GM12891 (cell line): ENCODE measurements around the gene SMAD6.

Experiments
- POLR2A ChIP-seq: IDR thresholded peaks from 2 replicates; pipeline ENCODE4 v1.6.1; 2011; ENCODE audit warnings: low read depth, low read length, control low read depth
- POLR2AphosphoS5 ChIP-seq: IDR thresholded peaks from 2 replicates; pipeline ENCODE4 v1.6.1; 2011; ENCODE audit warnings: low read depth, low read length, control low read depth
- TAF1 ChIP-seq: IDR thresholded peaks from 2 replicates; pipeline ENCODE4 v1.6.1; 2011; ENCODE audit warnings: low read depth, low read length, control low read depth

DNA sequence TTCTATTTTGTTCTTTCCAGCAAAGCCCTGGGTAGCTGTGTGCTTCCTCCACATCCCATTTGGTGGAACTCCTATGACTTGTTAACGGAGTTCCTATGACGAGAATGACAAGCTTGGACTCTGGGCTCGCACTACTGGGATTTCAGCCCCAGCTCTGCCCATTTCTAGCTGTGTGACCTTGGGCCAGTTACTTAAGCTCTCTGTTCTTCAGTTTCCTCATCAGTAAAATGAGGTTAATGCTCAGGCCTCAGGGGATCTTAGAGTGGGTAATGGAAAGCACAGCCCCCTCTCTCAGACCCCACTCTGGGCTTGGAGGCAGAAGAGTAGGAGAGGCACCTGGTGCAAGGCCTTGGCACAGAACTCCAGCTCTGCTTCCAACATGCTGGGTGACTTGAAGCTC is 123.1 kb downstream of the SMAD6 start:
- TF ChIP-seq POLR2A (no peak), POLR2AphosphoS5 (no peak), TAF1 (no peak)
